GM12874 (cell line): ENCODE measurements around the gene BRSK1.

Experiments used
- CTCF ChIP-seq: IDR thresholded peaks from 2 replicates; pipeline ENCODE4 v1.5.1; 2011; ENCODE audit warnings: low read depth, mild to moderate bottlenecking, control low read depth, low read length, moderate library complexity; ENCODE audit not compliant: insufficient read depth

Gene BRSK1

GRCh38 chr19:55304279-55304978, 20.6 kb downstream of the BRSK1 start:
- no peak for TF ChIP-seq CTCF

GRCh38 chr19:55304980-55305379, 21.2 kb downstream of the BRSK1 start:
- no peak for TF ChIP-seq CTCF

DNA sequence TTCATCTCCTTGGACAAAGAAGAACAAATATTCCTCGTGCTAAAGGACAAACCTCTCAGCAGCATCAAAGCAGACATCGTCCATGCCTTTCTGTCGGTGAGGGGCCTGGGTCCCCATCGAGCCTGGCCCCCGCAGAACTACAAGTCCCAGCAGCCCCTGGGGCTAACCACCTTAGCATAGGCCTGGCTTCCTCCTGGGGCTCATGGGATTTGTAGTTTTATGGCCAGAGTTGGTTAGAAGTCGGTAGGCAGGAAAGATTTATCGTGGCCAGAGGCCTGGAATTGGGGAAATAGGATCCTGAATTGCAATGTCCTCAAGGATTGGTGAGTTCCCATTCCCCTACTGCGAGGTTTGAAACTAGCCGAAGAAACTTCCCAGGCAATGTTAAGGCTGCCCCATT, 21.7 kb downstream of the BRSK1 start:
- TF ChIP-seq CTCF = no peak

DNA sequence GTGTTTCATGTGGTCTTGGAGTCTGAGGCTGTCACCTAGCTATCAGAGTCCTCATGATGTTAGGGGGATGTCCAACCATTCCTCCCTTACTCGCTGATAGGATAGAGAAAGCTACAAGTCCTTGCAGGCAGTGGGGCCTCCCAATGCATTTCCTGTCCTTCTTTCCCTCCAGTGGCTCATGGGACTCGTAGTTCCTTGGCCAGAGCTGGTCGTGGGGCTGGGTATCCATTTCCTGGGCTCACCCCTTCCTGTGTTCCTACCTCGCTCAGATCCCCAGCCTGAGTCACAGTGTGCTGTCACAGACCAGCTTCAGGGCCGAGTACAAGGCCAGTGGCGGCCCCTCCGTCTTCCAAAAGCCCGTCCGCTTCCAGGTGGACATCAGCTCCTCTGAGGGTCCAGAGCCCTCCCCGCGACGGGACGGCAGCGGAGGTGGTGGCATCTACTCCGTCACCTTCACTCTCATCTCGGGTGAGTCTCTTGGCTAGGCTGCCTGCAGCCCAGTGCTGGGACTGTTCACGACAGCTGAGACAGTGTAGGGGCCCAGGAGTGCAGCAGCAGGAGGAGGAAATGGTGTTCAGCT, 22.3 kb downstream of the BRSK1 start:
- TF ChIP-seq CTCF = no peak

- no peak for TF ChIP-seq CTCF
These were observed 22.9 kb downstream of the BRSK1 start for GRCh38 chr19:55306712-55307111.

GRCh38 chr19:55308281-55308680, 24.5 kb downstream of the BRSK1 start:
- no peak for TF ChIP-seq CTCF

- no peak for TF ChIP-seq CTCF
These were observed 25.7 kb downstream of the BRSK1 start for GRCh38 chr19:55309448-55309847.
